SK-N-SH (cell line): ENCODE results near the gene CAPN3. TPM values are rescaled to one million over a fixed set of nuclear protein-coding genes. Genes with fewer than 3 reads are reported as not detected.

ENCODE experiments used
- CTCF ChIA-PET: fragments of 300-600, 350-600 bp; formaldehyde crosslinking; extraction: SDS; loops from one replicate; lab custom pipeline; 2021; lab: Yijun Ruan, JAX
- POLR2A ChIA-PET: fragments of 350-600 bp; sonication (Branson Sonifier 250); formaldehyde crosslinking; extraction: SDS; loops from one replicate; lab custom pipeline; 2020; ENCODE audit warnings: antibody characterized with exemption, inconsistent platforms; lab: Yijun Ruan, JAX
- DNase-seq: peaks from one replicate; pipeline ENCODE4 v3.0.0; 2012
- H2AFZ ChIP-seq: fragments of 200-600 bp; sonication (generic); 2 replicates; pipeline ENCODE4 v1.8.1; 2016; ENCODE audit warnings: antibody characterized with exemption, mild to moderate bottlenecking, low read depth
- H3F3A ChIP-seq: fragments of 200-600 bp; sonication (generic); replicated peaks from 2 replicates; pipeline ENCODE3; 2016; ENCODE audit warnings: antibody characterized with exemption, mild to moderate bottlenecking; ENCODE audit not compliant: insufficient read depth
- H3K27ac ChIP-seq, 2 experiments: fragments of 200-500 bp in 1 of 2; fragments of 200-600 bp in 1 of 2; sonication (Bioruptor generic) in 1 of 2; sonication (generic), shearing (Covaris generic) in 1 of 2; 2 replicates each; pipeline versions ENCODE4 v1.5.1 to v1.6.1; 2014 to 2016; ENCODE audit warnings: low read depth in 2 of 2, inconsistent platforms in 1 of 2, low read length in 1 of 2, mild to moderate bottlenecking in 1 of 2, mixed read lengths in 1 of 2
- H3K27me3 ChIP-seq: fragments of 200-600 bp; sonication (generic), shearing (Covaris generic); 2 replicates; pipeline ENCODE4 v1.6.1; 2016; ENCODE audit warnings: mixed run types; ENCODE audit not compliant: insufficient read depth
- H3K36me3 ChIP-seq, 2 experiments: fragments of 200-500 bp in 1 of 2; fragments of 200-600 bp in 1 of 2; sonication (Bioruptor generic) in 1 of 2; sonication (generic) in 1 of 2; replicated peaks in 1 of 2; 2 replicates each; pipeline versions ENCODE3 to v1.5.1; 2014 to 2016; ENCODE audit warnings: low read length in 1 of 2, mild to moderate bottlenecking in 1 of 2; ENCODE audit not compliant: insufficient read depth in 2 of 2, control insufficient read depth in 1 of 2
- H3K4me1 ChIP-seq, 2 experiments: fragments of 200-500 bp in 1 of 2; fragments of 200-600 bp in 1 of 2; sonication (Bioruptor generic) in 1 of 2; sonication (generic), shearing (Covaris generic) in 1 of 2; 2 replicates each; pipeline versions ENCODE4 v1.5.1 to v1.6.1; 2014 to 2016; ENCODE audit warnings: low read depth in 1 of 2, low read length in 1 of 2, mixed run types in 1 of 2; ENCODE audit not compliant: insufficient read depth in 2 of 2, control insufficient read depth in 1 of 2
- H3K4me2 ChIP-seq: fragments of 200-600 bp; sonication (generic), shearing (Covaris generic); 2 replicates; pipeline ENCODE4 v1.6.1; 2017; ENCODE audit warnings: mixed run types
- H3K4me3 ChIP-seq, 2 experiments: fragments of 200-500 bp in 1 of 2; fragments of 200-600 bp in 1 of 2; sonication (Bioruptor generic) in 1 of 2; sonication (generic), shearing (Covaris generic) in 1 of 2; 2 replicates each; pipeline versions ENCODE4 v1.5.1 to v1.8.1; 2014 to 2016; ENCODE audit warnings: low read depth in 2 of 2, inconsistent platforms in 1 of 2, low read length in 1 of 2, mild to moderate bottlenecking in 1 of 2, mixed read lengths in 1 of 2, moderate library complexity in 1 of 2
- H3K79me2 ChIP-seq: fragments of 200-600 bp; sonication (generic); 2 replicates; pipeline ENCODE4 v1.8.1; 2017; ENCODE audit warnings: mild to moderate bottlenecking; ENCODE audit not compliant: insufficient read depth
- H3K9ac ChIP-seq: fragments of 200-600 bp; sonication (generic); 2 replicates; pipeline ENCODE4 v1.6.1; 2017; ENCODE audit warnings: mixed run types
- H3K9me2 ChIP-seq: fragments of 200-600 bp; sonication (generic); 2 replicates; pipeline ENCODE4 v1.6.1; 2017; ENCODE audit warnings: mixed run types
- H3K9me3 ChIP-seq: fragments of 200-600 bp; sonication (generic); 2 replicates; pipeline ENCODE4 v1.6.1; 2017; ENCODE audit warnings: mixed run types, mild to moderate bottlenecking, moderate library complexity
- H4K20me1 ChIP-seq: fragments of 200-600 bp; sonication (generic); 2 replicates; pipeline ENCODE4 v1.6.1; 2017; ENCODE audit warnings: mild to moderate bottlenecking, mixed run types; ENCODE audit not compliant: insufficient read depth
- EP300 ChIP-seq, 2 experiments: IDR thresholded peaks; 2 replicates each; pipeline versions ENCODE4 v1.4.0 to v1.6.1; 2012; ENCODE audit warnings: borderline replicate concordance in 1 of 2, low read depth in 1 of 2, low read length in 1 of 2
- GABPA ChIP-seq: IDR thresholded peaks from 2 replicates; pipeline ENCODE4 v1.4.0; 2012; ENCODE audit warnings: low read depth, mild to moderate bottlenecking
- IRF3 ChIP-seq: fragments of 150-350 bp; IDR thresholded peaks from 2 replicates; pipeline ENCODE4 v1.6.1; 2016; ENCODE audit warnings: mild to moderate bottlenecking, low read depth, low read length
- MAX ChIP-seq: IDR thresholded peaks from 2 replicates; pipeline ENCODE4 v1.4.0; 2012; ENCODE audit warnings: low read depth
- NFIC ChIP-seq: IDR thresholded peaks from 2 replicates; pipeline ENCODE4 v1.4.0; 2012; ENCODE audit warnings: borderline replicate concordance
- PBX3 ChIP-seq: IDR thresholded peaks from 2 replicates; pipeline ENCODE4; 2012
- RAD21 ChIP-seq: IDR thresholded peaks from 2 replicates; pipeline ENCODE4 v1.6.1; 2012; ENCODE audit warnings: mild to moderate bottlenecking, low read length
- RFX5 ChIP-seq: IDR thresholded peaks from 2 replicates; pipeline ENCODE4 v1.6.1; 2012; ENCODE audit warnings: mild to moderate bottlenecking, improper control_type of control experiment, low read length
- SIN3A ChIP-seq: IDR thresholded peaks from 2 replicates; pipeline ENCODE4 v1.6.1; 2012; ENCODE audit warnings: low read depth, mild to moderate bottlenecking, low read length, moderate library complexity, borderline replicate concordance
- SMC3 ChIP-seq: IDR thresholded peaks from 2 replicates; pipeline ENCODE4 v1.6.1; 2012; ENCODE audit warnings: low read depth, low read length, improper control_type of control experiment
- TAF1 ChIP-seq: IDR thresholded peaks from 2 replicates; pipeline ENCODE4 v1.6.1; 2012; ENCODE audit warnings: low read depth, mild to moderate bottlenecking, low read length, moderate library complexity, borderline replicate concordance
- TCF12 ChIP-seq: IDR thresholded peaks from 2 replicates; pipeline ENCODE4 v1.4.0; 2012
- WGBS: methylation state at CpG from one replicate; pipeline ENCODE4 v1.1.6; 2017; ENCODE audit warnings: low lambda C conversion rate; 5-methylcytosine and 5-hydroxymethylcytosine counted together
- polyA plus RNA-seq, 3 experiments: library from polyadenylated mRNA; depleted of rRNA; stranded (reverse); fragments of >200 nt; gene quantifications; 2 replicates each; pipeline ENCODE4 v1.2.3, GENCODE V29; 2012

The CAPN3 gene
- polyA plus RNA-seq, 1 of the 3 experiments (the other 2 are of a cell fraction), result 1.8 TPM

GRCh38 chr15:42394106-42394505 is 34.8 kb downstream of the CAPN3 start (continued):
- TF ChIP-seq IRF3 (no peak), NFIC (no peak), RFX5 (no peak)

GRCh38 chr15:42395838-42396237 is 36.5 kb downstream of the CAPN3 start:
- no peaks in the 10 kb centered on the region for H3K36me3 ChIP-seq
- TF ChIP-seq MAX, result no peak
- no peak for TF ChIP-seq SIN3A
- TF ChIP-seq TAF1, result no peak
- TF ChIP-seq GABPA, result no peak
- no peak for TF ChIP-seq TCF12
- TF ChIP-seq, all 33 proteins: peak for 0
- Histone ChIP-seq H3F3A (no peaks in the 10 kb centered on the region), H3K9me2 (no peaks in the 10 kb centered on the region), H2AFZ (no peak overlapping the region), H3K27me3 (no peaks in the 10 kb centered on the region), H3K4me2 (no peak overlapping the region), H4K20me1 (no peaks in the 10 kb centered on the region), H3K27ac (no peak overlapping the region), H3K4me3 (no peak overlapping the region), H3K9me3 (no peaks in the 10 kb centered on the region), H3K9ac (no peak overlapping the region), H3K79me2 (no peaks in the 10 kb centered on the region), H3K4me1 (no peaks in the 10 kb centered on the region)
- DNase-seq, result no peak
- 62% methylated on average over 1 of the region's 1 CpG for WGBS
- ChIA-PET POLR2A (interaction anchor here (0.6 kb wide), 1 partner anchor 262 kb away, joined by 3 read pairs; no protein-coding TSS in a partner anchor), CTCF (interaction anchor here (2.2 kb wide), 1 partner anchor 10 kb away, joined by 9 read pairs; no protein-coding TSS in a partner anchor)

GRCh38 chr15:42401544-42402454 is 42.5 kb downstream of the CAPN3 start:
- Histone ChIP-seq H3K4me3 (no peak overlapping the region), H3K9ac (no peak overlapping the region), H3K27me3 (no peaks in the 10 kb centered on the region), H3K36me3 (no peaks in the 10 kb centered on the region), H3K27ac (no peak overlapping the region), H3K4me1 (no peaks in the 10 kb centered on the region), H3K9me3 (no peaks in the 10 kb centered on the region), H3F3A (no peaks in the 10 kb centered on the region)
- CTCF ChIA-PET, result interaction anchor here (0.7 to 1.4 kb wide), 3 partner anchors 8 to 17 kb away, joined by 3 to 7 read pairs (median 6); no protein-coding TSS in a partner anchor
- no peak for DNase-seq
- POLR2A ChIA-PET, result no interaction called here
- WGBS, result 77% methylated on average over 17 of the region's 24 CpGs
- no peak for TF ChIP-seq EP300 (IDR thresholded peaks at IDR 0.05; ENCODE audit: borderline replicate concordance in 1 of 2, low read depth in 1 of 2, low read length in 1 of 2)
- TF ChIP-seq RAD21, result no peak
- no peak for TF ChIP-seq PBX3
- no peak for TF ChIP-seq SMC3
- TF ChIP-seq, all 33 proteins: peak for 0
- Histone ChIP-seq H2AFZ (no peak overlapping the region), H3K9me2 (no peaks in the 10 kb centered on the region), H3K79me2 (no peaks in the 10 kb centered on the region), H4K20me1 (no peaks in the 10 kb centered on the region), H3K4me2 (no peak overlapping the region)
